ENCODE results near the gene MMP19.

MMP19 gene

DNA sequence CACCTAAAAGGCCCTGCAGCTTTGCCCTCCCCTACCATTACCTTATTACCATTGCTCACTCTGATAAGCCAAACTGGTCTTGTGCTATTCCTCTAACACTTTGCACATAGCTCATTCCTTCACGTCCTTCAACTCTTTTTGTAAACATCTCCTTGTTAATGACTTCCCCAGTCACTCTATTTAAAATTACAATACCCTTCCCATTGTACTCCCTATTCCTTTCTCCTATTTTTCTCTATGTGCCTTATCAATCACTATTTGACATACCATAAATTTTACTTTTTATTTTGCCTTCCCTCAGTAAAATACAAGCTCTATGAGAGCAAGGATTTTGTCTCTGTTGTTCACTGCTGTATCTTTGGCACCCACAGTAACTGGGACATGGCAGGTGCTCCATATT, 30.6 kb downstream of the MMP19 start:
- no peak for DNase-seq

DNA sequence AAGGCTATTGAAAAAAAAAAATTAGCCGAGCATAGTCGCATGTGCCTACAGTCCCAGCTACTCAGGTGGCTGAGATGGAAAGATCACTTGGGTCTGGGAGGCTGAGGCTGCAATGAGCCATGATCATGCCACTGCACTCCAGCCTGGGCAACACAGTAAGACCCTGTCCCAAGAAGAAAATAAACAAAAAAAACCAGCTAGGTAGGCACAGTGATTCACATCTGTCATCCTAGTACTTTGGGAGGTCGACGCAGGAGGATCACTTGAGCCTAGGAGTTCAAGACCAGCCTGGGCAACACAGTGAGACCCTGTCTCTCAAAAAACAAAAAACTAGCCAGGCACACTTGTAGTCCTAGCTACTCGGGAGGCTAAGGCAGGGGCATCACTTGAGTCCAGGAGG, 33.5 kb downstream of the MMP19 start:
- DNase-seq: no peak

DNA sequence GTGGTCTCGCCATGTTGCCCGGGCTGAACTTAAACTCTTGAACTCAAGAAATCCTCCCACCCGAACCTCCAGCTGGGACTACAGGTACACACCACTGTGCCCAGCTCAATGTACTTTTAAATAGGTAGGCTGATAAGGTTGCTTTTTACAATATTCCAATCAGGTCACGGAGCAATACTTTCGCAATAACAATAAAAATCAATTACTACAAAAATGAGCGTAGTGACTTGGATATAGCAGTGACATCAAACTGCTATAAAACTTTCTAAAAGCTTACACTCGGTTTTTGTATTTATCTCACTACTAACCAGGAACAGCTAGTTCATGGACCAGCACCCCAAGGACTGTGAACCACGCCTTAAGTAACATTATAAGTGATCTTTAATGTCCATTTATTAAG, 35.8 kb downstream of the MMP19 start:
- no peak for DNase-seq

- DNase-seq: no peak
These were observed 45.2 kb downstream of the MMP19 start for GRCh38 chr12:55797550-55797949.

DNA sequence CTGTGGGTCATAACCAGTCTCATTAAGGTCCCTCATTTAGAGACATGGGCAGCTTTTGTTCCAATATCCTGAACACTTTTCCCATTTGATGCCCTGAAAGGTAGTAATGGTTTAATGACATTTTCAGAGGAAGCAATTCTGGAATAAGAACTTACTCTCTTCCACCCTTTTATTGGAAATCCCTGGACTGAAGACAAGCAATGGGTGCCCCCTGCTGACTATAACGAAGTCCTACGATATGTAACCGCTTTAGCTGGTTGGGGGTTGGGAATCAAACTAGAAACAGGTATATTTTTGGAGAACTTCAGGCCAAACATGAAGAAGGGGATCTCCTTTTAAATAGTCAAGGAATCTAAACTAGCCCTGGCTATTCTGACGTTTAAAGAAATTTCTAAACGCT, 45.7 kb downstream of the MMP19 start:
- DNase-seq: peak; percentile 0

- DNase-seq: no peak
These were observed 46.8 kb downstream of the MMP19 start for GRCh38 chr12:55795950-55796349.

GRCh38 chr12:55789893-55790292, 52.8 kb downstream of the MMP19 start:
- no peak for DNase-seq

GRCh38 chr12:55789171-55789570, 53.6 kb downstream of the MMP19 start:
- DNase-seq: no peak

- no peak for DNase-seq
These were observed 54.2 kb downstream of the MMP19 start for GRCh38 chr12:55788546-55788945.
